H9 (cell line): ENCODE measurements around the gene FLNA. TPM values are rescaled to one million over a fixed set of nuclear protein-coding genes. Genes with fewer than 3 reads are reported as not detected.

Experiments used
- DNase-seq: peaks from one replicate; pipeline ENCODE4 v3.0.0-alpha.2; 2017
- H2AFZ ChIP-seq: one replicate; pipeline ENCODE4 v1.6.1; 2013; ENCODE audit warnings: mild to moderate bottlenecking, low read length, control low read depth, moderate library complexity
- H2AK5ac ChIP-seq: 2 replicates; pipeline ENCODE4 v1.6.1; 2013; ENCODE audit warnings: low read length, control low read depth, mixed read lengths; ENCODE audit not compliant: insufficient read length
- H2BK120ac ChIP-seq: one replicate; pipeline ENCODE4 v1.6.1; 2013; ENCODE audit warnings: low read depth, mild to moderate bottlenecking, low read length, control low read depth, inconsistent platforms; ENCODE audit not compliant: poor library complexity, severe bottlenecking
- H2BK12ac ChIP-seq: 2 replicates; pipeline ENCODE4 v1.6.1; 2013; ENCODE audit warnings: low read length, control low read depth, mixed read lengths, low read depth; ENCODE audit not compliant: insufficient read length
- H2BK15ac ChIP-seq: 2 replicates; pipeline ENCODE4 v1.6.1; 2013; ENCODE audit warnings: low read depth, low read length, control low read depth
- H2BK20ac ChIP-seq: one replicate; pipeline ENCODE4 v1.6.1; 2013; ENCODE audit warnings: low read depth, mild to moderate bottlenecking, low read length, control low read depth, inconsistent platforms; ENCODE audit not compliant: poor library complexity, severe bottlenecking
- H2BK5ac ChIP-seq: 2 replicates; pipeline ENCODE4 v1.6.1; 2013; ENCODE audit warnings: low read length, control low read depth, mixed read lengths; ENCODE audit not compliant: insufficient read length
- H3K14ac ChIP-seq: 2 replicates; pipeline ENCODE4 v1.6.1; 2013; ENCODE audit warnings: low read length, control low read depth; ENCODE audit not compliant: insufficient read depth
- H3K18ac ChIP-seq: 2 replicates; pipeline ENCODE4 v1.6.1; 2013; ENCODE audit warnings: low read depth, mild to moderate bottlenecking, mixed read lengths, low read length, control low read depth; ENCODE audit not compliant: insufficient read length
- H3K23ac ChIP-seq: 2 replicates; pipeline ENCODE4 v1.6.1; 2013; ENCODE audit warnings: low read length, control low read depth, mixed read lengths, low read depth; ENCODE audit not compliant: insufficient read length
- H3K23me2 ChIP-seq: 2 replicates; pipeline ENCODE4 v1.6.1; 2013; ENCODE audit warnings: low read depth, mild to moderate bottlenecking, mixed read lengths, low read length, control low read depth; ENCODE audit not compliant: insufficient read length, poor library complexity, severe bottlenecking
- H3K27ac ChIP-seq: 2 replicates; pipeline ENCODE4 v1.5.1; 2013; ENCODE audit warnings: low read length, control low read depth, mixed read lengths, low read depth; ENCODE audit not compliant: insufficient read length
- H3K27me3 ChIP-seq: 2 replicates; pipeline ENCODE4 v1.6.1; 2013; ENCODE audit warnings: low read length, control low read depth, inconsistent platforms; ENCODE audit not compliant: insufficient read depth
- H3K4ac ChIP-seq: 2 replicates; pipeline ENCODE4 v1.6.1; 2013; ENCODE audit warnings: low read depth, mild to moderate bottlenecking, control low read depth, inconsistent platforms, low read length, moderate library complexity
- H3K4me1 ChIP-seq: 2 replicates; pipeline ENCODE4 v1.6.1; 2013; ENCODE audit warnings: low read length, control low read depth, inconsistent platforms; ENCODE audit not compliant: insufficient read depth
- H3K4me2 ChIP-seq: 2 replicates; pipeline ENCODE4 v1.6.1; 2013; ENCODE audit warnings: low read length, control low read depth, mixed read lengths; ENCODE audit not compliant: insufficient read length, insufficient read depth
- H3K56ac ChIP-seq: 2 replicates; pipeline ENCODE4 v1.6.1; 2013; ENCODE audit warnings: low read depth, mild to moderate bottlenecking, mixed read lengths, low read length, control low read depth; ENCODE audit not compliant: insufficient read length
- H3K79me1 ChIP-seq: 2 replicates; pipeline ENCODE4 v1.6.1; 2013; ENCODE audit warnings: low read depth, mild to moderate bottlenecking, moderate library complexity, low read length, control low read depth, inconsistent platforms; ENCODE audit not compliant: insufficient read depth, poor library complexity, severe bottlenecking
- H3K79me2 ChIP-seq: 2 replicates; pipeline ENCODE4 v1.6.1; 2013; ENCODE audit warnings: low read length, control low read depth, inconsistent platforms; ENCODE audit not compliant: insufficient read depth
- H3K9ac ChIP-seq: 2 replicates; pipeline ENCODE4 v1.6.1; 2013; ENCODE audit warnings: low read length, control low read depth, mixed read lengths; ENCODE audit not compliant: insufficient read length; ENCODE audit errors: extremely low read depth
- H3K9me3 ChIP-seq: one replicate; pipeline ENCODE4 v1.6.1; 2013; ENCODE audit warnings: low read depth, low read length, inconsistent platforms; ENCODE audit not compliant: control insufficient read depth
- H3T11ph ChIP-seq: one replicate; pipeline ENCODE4 v1.6.1; 2013; ENCODE audit warnings: mild to moderate bottlenecking, low read length, control low read depth, inconsistent platforms
- H4K20me1 ChIP-seq: one replicate; pipeline ENCODE4 v1.6.1; 2013; ENCODE audit not compliant: control insufficient read depth, insufficient read length, insufficient read depth
- H4K5ac ChIP-seq: 2 replicates; pipeline ENCODE4 v1.6.1; 2013; ENCODE audit warnings: low read depth, mild to moderate bottlenecking, mixed read lengths, low read length, control low read depth; ENCODE audit not compliant: insufficient read length
- H4K8ac ChIP-seq: replicated peaks from 2 replicates; pipeline ENCODE4 v1.6.1; 2013; ENCODE audit warnings: low read length, control low read depth, mixed read lengths, low read depth; ENCODE audit not compliant: insufficient read length
- H4K91ac ChIP-seq: 2 replicates; pipeline ENCODE4 v1.6.1; 2013; ENCODE audit warnings: low read depth, mild to moderate bottlenecking, moderate library complexity, mixed read lengths, low read length, control low read depth; ENCODE audit not compliant: insufficient read length
- H3K27ac Mint-ChIP-seq, 3 experiments: 2 replicates in 2 of 3; 3 replicates in 1 of 3; pipeline ENCODE4 v1.8.0; 2020 to 2021; ENCODE audit warnings: mixed read lengths in 3 of 3, mild to moderate bottlenecking in 1 of 3, moderate library complexity in 1 of 3
- H3K27me3 Mint-ChIP-seq: 2 replicates; pipeline ENCODE4 v1.8.0; 2021; ENCODE audit warnings: low read depth, mild to moderate bottlenecking, moderate library complexity, mixed read lengths
- H3K36me3 Mint-ChIP-seq, 3 experiments: 2 replicates in 2 of 3; 3 replicates in 1 of 3; pipeline ENCODE4 v1.8.0; 2020 to 2021; ENCODE audit warnings: low read depth in 3 of 3, mixed read lengths in 3 of 3; ENCODE audit not compliant: insufficient read depth in 1 of 3
- H3K4me1 Mint-ChIP-seq, 2 experiments: 2 replicates each; pipeline ENCODE4 v1.8.0; 2020; ENCODE audit warnings: mixed read lengths in 2 of 2
- H3K4me3 Mint-ChIP-seq, 2 experiments: 2 replicates in 1 of 2; 3 replicates in 1 of 2; pipeline ENCODE4 v1.8.0; 2020 to 2021; ENCODE audit warnings: mild to moderate bottlenecking in 2 of 2, mixed read lengths in 2 of 2, moderate library complexity in 1 of 2
- H3K9me3 Mint-ChIP-seq, 2 experiments: 2 replicates in 1 of 2; 3 replicates in 1 of 2; pipeline ENCODE4 v1.8.0; 2020; ENCODE audit warnings: mild to moderate bottlenecking in 2 of 2, mixed read lengths in 2 of 2, moderate library complexity in 1 of 2
- CTCF ChIP-seq: fragments of 200-600 bp; sonication (generic); conservative IDR thresholded peaks from 3 replicates; pipeline ENCODE4 v1.8.0; 2021; ENCODE audit warnings: antibody characterized with exemption, mild to moderate bottlenecking
- WGBS: extraction: QIAGEN DNeasy Blood & Tissue Kit; methylation state at CpG from one replicate; pipeline ENCODE4 v1.1.7; 2013; ENCODE audit warnings: missing lambda C conversion rate, low lambda C conversion rate, mixed read lengths; ENCODE audit not compliant: insufficient read length; ENCODE audit errors: extremely low coverage; 5-methylcytosine and 5-hydroxymethylcytosine counted together
- total RNA-seq: library from RNA; stranded (reverse); gene quantifications from 2 replicates; pipeline ENCODE4 v1.2.1, GENCODE V29; 2021

Gene FLNA
- total RNA-seq, 1 experiment from 2014 or later, result 957 TPM

GRCh38 chrX:154419688-154420401 lies 45.4 kb upstream of the FLNA start:
- H3K36me3 Mint-ChIP-seq, result peaks cover 13 to 23% (median 16%) of the 10 kb centered on the region in 3 experiments
- Histone ChIP-seq H2BK20ac (no peak overlapping the region), H3K27ac (no peak overlapping the region), H3K4me1 (no peaks in the 10 kb centered on the region), H4K8ac (no peak overlapping the region), H3K79me1 (no peaks in the 10 kb centered on the region), H4K91ac (no peak overlapping the region), H3K79me2 (no peaks in the 10 kb centered on the region), H3K9ac (no peak overlapping the region), H3K23me2 (no peaks in the 10 kb centered on the region), H3K9me3 (peaks cover 34% of the 10 kb centered on the region), H2AK5ac (no peak overlapping the region), H4K5ac (no peak overlapping the region), H3K14ac (no peak overlapping the region), H3K56ac (no peak overlapping the region), H4K20me1 (no peaks in the 10 kb centered on the region), H3K4ac (no peak overlapping the region), H3K18ac (no peak overlapping the region), H3K27me3 (no peaks in the 10 kb centered on the region), H3K4me2 (no peak overlapping the region), H2BK15ac (no peak overlapping the region), H2BK12ac (no peak overlapping the region), H3K23ac (no peak overlapping the region), H3T11ph (no peak overlapping the region), H2AFZ (no peak overlapping the region), H2BK120ac (no peak overlapping the region), H2BK5ac (no peak overlapping the region)
- DNase-seq, result no peak
- no peak overlapping the region for H3K27ac Mint-ChIP-seq
- WGBS, result no CpG with 5 or more reads among the region's 19 CpGs
- peaks cover 63 to 71% of the 10 kb centered on the region in 2 experiments for H3K9me3 Mint-ChIP-seq
- no peaks in the 10 kb centered on the region for H3K4me1 Mint-ChIP-seq
- no peaks in the 10 kb centered on the region for H3K27me3 Mint-ChIP-seq
- no peak for TF ChIP-seq CTCF
- no peak overlapping the region for H3K4me3 Mint-ChIP-seq
